ENCODE measurements around the gene TPBG.

The TPBG gene

GRCh38 chr6:82396964-82397751 lies 33.5 kb downstream of the TPBG start:
- Histone ChIP-seq H3K4me1 (ENCODE audit: insufficient read depth, insufficient read length) (no peaks in the 10 kb centered on the region), H3K36me3 (ENCODE audit: insufficient read depth, insufficient read length, low read length) (no peaks in the 10 kb centered on the region), H3K9me3 (ENCODE audit: insufficient read depth, low read length) (no peaks in the 10 kb centered on the region), H3K4me3 (ENCODE audit: insufficient read length, low read depth) (no peak overlapping the region), H3K9ac (ENCODE audit: insufficient read length, low read depth) (no peak overlapping the region), H3K27me3 (ENCODE audit: insufficient read depth, insufficient read length) (no peaks in the 10 kb centered on the region)
- TF ChIP-seq YY1 (IDR thresholded peaks at IDR 0.05; ENCODE audit: insufficient read depth, insufficient read length): no peak
- no peak for TF ChIP-seq SUZ12 (IDR thresholded peaks at IDR 0.05; ENCODE audit: extremely low read depth, insufficient read depth, insufficient read length)
- TF ChIP-seq ZNF274 (IDR thresholded peaks at IDR 0.05; ENCODE audit: low read depth, low read length): no peak
- DNase-seq (ENCODE audit: low read depth, low spot score): no peak

GRCh38 chr6:82397962-82398692 lies 34.5 kb downstream of the TPBG start:
- Histone ChIP-seq H3K27me3 (ENCODE audit: insufficient read depth, insufficient read length) (no peaks in the 10 kb centered on the region), H3K9ac (ENCODE audit: insufficient read length, low read depth) (no peak overlapping the region), H3K4me3 (ENCODE audit: insufficient read length, low read depth) (no peak overlapping the region), H3K4me1 (ENCODE audit: insufficient read depth, insufficient read length) (no peaks in the 10 kb centered on the region), H3K36me3 (ENCODE audit: insufficient read depth, insufficient read length, low read length) (no peaks in the 10 kb centered on the region), H3K9me3 (ENCODE audit: insufficient read depth, low read length) (no peaks in the 10 kb centered on the region)
- no peak for DNase-seq (ENCODE audit: low read depth, low spot score)
- no peak for TF ChIP-seq YY1 (IDR thresholded peaks at IDR 0.05; ENCODE audit: insufficient read depth, insufficient read length)
- no peak for TF ChIP-seq SUZ12 (IDR thresholded peaks at IDR 0.05; ENCODE audit: extremely low read depth, insufficient read depth, insufficient read length)
- no peak for TF ChIP-seq ZNF274 (IDR thresholded peaks at IDR 0.05; ENCODE audit: low read depth, low read length)

- no peak for DNase-seq (ENCODE audit: low read depth, low spot score)
- H3K9ac ChIP-seq (ENCODE audit: insufficient read length, low read depth): no peak overlapping the region
- H3K27me3 ChIP-seq (ENCODE audit: insufficient read depth, insufficient read length): no peaks in the 10 kb centered on the region
- no peak for TF ChIP-seq SUZ12 (IDR thresholded peaks at IDR 0.05; ENCODE audit: extremely low read depth, insufficient read depth, insufficient read length)
- TF ChIP-seq YY1 (IDR thresholded peaks at IDR 0.05; ENCODE audit: insufficient read depth, insufficient read length): no peak
- TF ChIP-seq ZNF274 (IDR thresholded peaks at IDR 0.05; ENCODE audit: low read depth, low read length): no peak
- no peaks in the 10 kb centered on the region for H3K36me3 ChIP-seq (ENCODE audit: insufficient read depth, insufficient read length, low read length)
- H3K9me3 ChIP-seq (ENCODE audit: insufficient read depth, low read length): no peaks in the 10 kb centered on the region
- no peak overlapping the region for H3K4me3 ChIP-seq (ENCODE audit: insufficient read length, low read depth)
- no peaks in the 10 kb centered on the region for H3K4me1 ChIP-seq (ENCODE audit: insufficient read depth, insufficient read length)
Observed at GRCh38 chr6:82408952-82409431, 45.4 kb downstream of the TPBG start.

- no peaks in the 10 kb centered on the region for H3K36me3 ChIP-seq (ENCODE audit: insufficient read depth, insufficient read length, low read length)
- TF ChIP-seq ZNF274 (IDR thresholded peaks at IDR 0.05; ENCODE audit: low read depth, low read length) (no peak), YY1 (IDR thresholded peaks at IDR 0.05; ENCODE audit: insufficient read depth, insufficient read length) (no peak), SUZ12 (IDR thresholded peaks at IDR 0.05; ENCODE audit: extremely low read depth, insufficient read depth, insufficient read length) (no peak)
- DNase-seq (ENCODE audit: low read depth, low spot score): no peak
- H3K9ac ChIP-seq (ENCODE audit: insufficient read length, low read depth): no peak overlapping the region
- no peak overlapping the region for H3K4me3 ChIP-seq (ENCODE audit: insufficient read length, low read depth)
- no peaks in the 10 kb centered on the region for H3K4me1 ChIP-seq (ENCODE audit: insufficient read depth, insufficient read length)
- H3K9me3 ChIP-seq (ENCODE audit: insufficient read depth, low read length): no peaks in the 10 kb centered on the region
- H3K27me3 ChIP-seq (ENCODE audit: insufficient read depth, insufficient read length): no peaks in the 10 kb centered on the region
Observed at GRCh38 chr6:82410151-82410648, 46.6 kb downstream of the TPBG start.

GRCh38 chr6:82413868-82414267 lies 50.3 kb downstream of the TPBG start:
- Histone ChIP-seq H3K27me3 (ENCODE audit: insufficient read depth, insufficient read length) (no peaks in the 10 kb centered on the region), H3K9me3 (ENCODE audit: insufficient read depth, low read length) (no peaks in the 10 kb centered on the region), H3K4me1 (ENCODE audit: insufficient read depth, insufficient read length) (no peaks in the 10 kb centered on the region), H3K9ac (ENCODE audit: insufficient read length, low read depth) (no peak overlapping the region), H3K4me3 (ENCODE audit: insufficient read length, low read depth) (no peak overlapping the region), H3K36me3 (ENCODE audit: insufficient read depth, insufficient read length, low read length) (no peaks in the 10 kb centered on the region)
- TF ChIP-seq SUZ12 (IDR thresholded peaks at IDR 0.05; ENCODE audit: extremely low read depth, insufficient read depth, insufficient read length): no peak
- TF ChIP-seq YY1 (IDR thresholded peaks at IDR 0.05; ENCODE audit: insufficient read depth, insufficient read length): no peak
- TF ChIP-seq ZNF274 (IDR thresholded peaks at IDR 0.05; ENCODE audit: low read depth, low read length): no peak
- no peak for DNase-seq (ENCODE audit: low read depth, low spot score)

- Histone ChIP-seq H3K4me3 (ENCODE audit: insufficient read length, low read depth) (no peak overlapping the region), H3K36me3 (ENCODE audit: insufficient read depth, insufficient read length, low read length) (no peaks in the 10 kb centered on the region), H3K9me3 (ENCODE audit: insufficient read depth, low read length) (no peaks in the 10 kb centered on the region), H3K9ac (ENCODE audit: insufficient read length, low read depth) (no peak overlapping the region), H3K4me1 (ENCODE audit: insufficient read depth, insufficient read length) (no peaks in the 10 kb centered on the region), H3K27me3 (ENCODE audit: insufficient read depth, insufficient read length) (no peaks in the 10 kb centered on the region)
- no peak for DNase-seq (ENCODE audit: low read depth, low spot score)
- TF ChIP-seq ZNF274 (IDR thresholded peaks at IDR 0.05; ENCODE audit: low read depth, low read length) (no peak), YY1 (IDR thresholded peaks at IDR 0.05; ENCODE audit: insufficient read depth, insufficient read length) (no peak), SUZ12 (IDR thresholded peaks at IDR 0.05; ENCODE audit: extremely low read depth, insufficient read depth, insufficient read length) (no peak)
Observed at GRCh38 chr6:82415820-82416219, 52.2 kb downstream of the TPBG start.

- TF ChIP-seq YY1 (IDR thresholded peaks at IDR 0.05; ENCODE audit: insufficient read depth, insufficient read length) (no peak), ZNF274 (IDR thresholded peaks at IDR 0.05; ENCODE audit: low read depth, low read length) (no peak)
- DNase-seq (ENCODE audit: low read depth, low spot score): no peak
- H3K36me3 ChIP-seq (ENCODE audit: insufficient read depth, insufficient read length, low read length): no peaks in the 10 kb centered on the region
Observed at GRCh38 chr6:82416346-82416745, 52.7 kb downstream of the TPBG start.

More at GRCh38 chr6:82416346-82416745, 52.7 kb downstream of the TPBG start:
- H3K9ac ChIP-seq (ENCODE audit: insufficient read length, low read depth): no peak overlapping the region
- H3K27me3 ChIP-seq (ENCODE audit: insufficient read depth, insufficient read length): no peaks in the 10 kb centered on the region
- H3K9me3 ChIP-seq (ENCODE audit: insufficient read depth, low read length): no peaks in the 10 kb centered on the region
- H3K4me3 ChIP-seq (ENCODE audit: insufficient read length, low read depth): no peak overlapping the region
- no peaks in the 10 kb centered on the region for H3K4me1 ChIP-seq (ENCODE audit: insufficient read depth, insufficient read length)
